Activated CD4-positive, alpha-beta T cell treated with anti-CD3 and anti-CD28 coated beads, Interleukin-2, amount 50 U/mL, for 48 hours (primary cell): ENCODE data around the gene MMP27.

Experiments
- DNase-seq, 2 experiments: peaks; one replicate each; pipeline ENCODE4 v3.0.0-alpha.2; 2020

MMP27 gene

DNA sequence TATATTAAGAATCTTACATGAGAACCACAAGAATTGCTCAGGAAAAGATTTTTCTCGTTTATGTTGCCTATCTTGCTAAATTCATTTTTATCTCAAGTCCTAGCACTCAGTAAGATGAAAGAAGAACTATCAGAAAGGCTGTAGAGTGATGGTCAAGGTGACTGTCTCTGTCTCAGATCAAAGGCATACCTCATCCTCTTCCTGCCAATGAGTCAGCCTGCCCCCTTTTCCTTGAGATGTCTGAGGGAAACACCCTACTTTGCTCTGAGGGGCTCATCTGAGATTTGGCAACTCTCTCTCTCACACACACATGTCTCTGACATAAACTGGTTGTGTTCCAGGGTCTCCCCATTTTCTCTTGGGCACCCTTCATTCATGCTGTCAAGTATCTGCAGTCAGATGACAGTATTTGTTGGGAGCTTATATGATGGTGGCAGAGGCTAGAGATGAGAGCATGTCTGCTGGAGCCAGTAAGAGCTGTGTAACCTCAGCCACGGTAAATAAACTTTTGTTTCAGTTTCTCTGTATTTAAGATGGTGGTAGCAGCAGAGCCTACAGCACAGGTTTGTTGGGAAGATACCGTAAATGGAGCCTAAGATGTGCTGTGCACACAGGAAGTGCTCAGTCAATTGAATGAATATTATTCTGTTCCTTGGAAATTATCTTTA is 1.6 kb downstream of the MMP27 start:
- no peak for DNase-seq

DNA sequence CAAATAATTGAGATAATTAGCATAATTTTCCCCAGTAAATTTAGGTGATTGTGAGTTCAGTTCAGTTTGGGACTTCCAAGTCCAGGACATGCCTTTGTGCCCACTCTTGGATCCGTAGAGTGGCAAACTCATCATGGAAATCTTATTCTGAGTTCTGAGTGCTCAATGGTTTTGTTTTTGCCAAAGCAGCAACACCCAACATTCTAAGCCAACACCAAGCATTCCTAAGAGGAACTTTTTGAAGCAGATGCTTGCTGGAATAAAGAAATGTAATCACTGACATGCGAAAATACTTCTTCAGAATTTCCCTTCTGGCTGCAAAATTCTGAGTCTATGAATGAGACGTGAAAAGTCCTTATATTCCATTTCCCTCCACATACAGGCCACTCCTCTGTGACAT is 10.4 kb downstream of the MMP27 start:
- DNase-seq = no peak

- no peak for DNase-seq
Observed at GRCh38 chr11:102685754-102686153, 19.8 kb downstream of the MMP27 start.

DNA sequence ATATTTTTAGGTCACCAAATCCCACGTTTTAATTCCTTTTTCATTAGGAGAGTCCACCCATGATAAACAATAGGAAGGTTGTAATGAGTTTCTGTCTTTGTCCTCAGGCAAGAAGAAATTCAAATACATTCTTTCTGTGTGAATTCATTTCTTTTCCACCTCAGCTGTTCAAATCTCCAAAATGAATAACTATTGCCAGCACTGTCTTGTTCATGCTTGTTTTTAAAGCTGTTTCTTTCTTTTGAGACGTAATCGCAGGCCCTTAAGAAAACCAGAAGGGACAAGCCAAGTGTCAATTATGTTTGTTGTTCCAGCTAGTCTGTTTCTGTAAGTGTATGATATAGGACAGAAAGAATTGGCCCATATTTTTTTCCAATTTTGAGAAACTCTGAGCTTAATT is 20.2 kb downstream of the MMP27 start:
- DNase-seq = no peak

- no peak for DNase-seq
Observed at GRCh38 chr11:102683277-102683676, 22.3 kb downstream of the MMP27 start.

DNA sequence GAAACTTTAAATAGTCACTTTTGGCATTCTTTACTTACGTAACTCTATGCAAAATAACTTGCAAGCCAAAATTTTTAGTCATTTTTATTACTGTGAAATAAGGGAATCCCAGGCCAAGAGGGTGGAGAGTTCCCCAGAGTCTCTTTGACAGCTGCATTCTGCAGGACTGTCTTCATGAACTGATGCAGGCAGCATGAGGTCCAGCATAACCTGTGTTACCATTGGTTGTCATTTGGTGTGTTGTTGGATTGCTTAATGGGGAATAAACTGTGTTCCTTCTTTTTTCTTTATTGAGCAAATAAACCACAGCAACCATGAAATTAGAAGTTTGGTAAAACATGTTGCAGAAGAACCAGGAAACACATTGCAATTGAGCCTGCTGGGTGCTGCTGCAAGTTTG is 24.6 kb downstream of the MMP27 start:
- DNase-seq = no peak

DNA sequence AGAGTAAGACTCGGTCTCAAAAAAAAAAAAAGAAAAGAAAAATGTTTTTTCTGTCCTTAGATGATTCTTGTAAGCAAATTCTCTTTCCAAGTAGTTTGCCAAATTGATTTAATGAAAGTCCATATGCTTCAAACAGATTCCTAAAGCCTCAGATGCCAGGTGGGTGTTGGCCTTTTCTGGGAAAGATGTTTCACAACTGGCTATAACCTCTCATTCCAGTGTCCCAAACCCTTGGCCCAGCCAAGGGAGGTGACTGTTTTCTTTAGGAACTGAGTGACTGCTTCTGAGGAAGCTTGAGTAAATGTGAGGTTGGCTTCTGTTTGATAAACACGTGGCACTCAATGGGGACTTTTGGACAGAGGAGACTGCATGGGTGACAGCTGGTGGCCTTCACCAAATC is 27.5 kb downstream of the MMP27 start:
- DNase-seq = no peak

DNA sequence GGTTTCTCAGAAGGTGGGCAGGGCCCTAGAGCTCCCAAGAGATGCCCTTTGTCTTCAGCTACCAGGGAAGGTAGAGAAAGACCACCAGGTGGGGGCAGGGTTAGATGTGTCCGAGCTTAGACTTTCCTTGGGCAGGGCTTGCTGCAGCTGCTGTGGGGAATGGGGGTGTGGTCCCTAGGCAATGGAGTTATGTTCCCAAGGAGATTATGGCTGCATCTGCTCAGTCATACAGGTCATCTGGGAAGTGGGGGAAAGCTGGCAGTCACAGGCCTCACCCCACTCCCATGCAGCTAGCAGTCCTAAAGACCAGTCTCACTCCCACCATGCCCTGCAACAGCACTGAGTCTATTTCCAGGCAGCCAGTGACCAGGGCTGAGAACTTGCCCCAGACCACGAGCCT is 29.5 kb downstream of the MMP27 start:
- no peak for DNase-seq

DNA sequence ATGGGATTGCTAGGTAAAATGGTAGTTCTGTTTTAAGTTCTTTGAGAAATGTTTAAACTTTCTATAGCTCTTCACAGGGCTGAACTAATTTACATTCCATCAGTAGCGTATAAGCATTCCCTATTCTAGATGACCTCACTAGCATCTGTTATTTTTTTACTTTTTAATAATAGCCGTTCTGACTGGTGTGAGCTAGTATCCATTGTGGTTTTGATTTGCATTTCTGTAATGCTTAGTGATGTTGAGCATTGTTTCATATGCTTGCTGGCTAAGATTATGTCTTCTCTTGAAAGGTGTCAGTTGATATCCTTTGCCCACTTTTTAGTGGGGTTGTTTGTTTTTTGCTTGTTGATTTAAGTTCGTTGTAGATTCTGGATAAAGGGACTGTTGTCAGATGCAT is 35.9 kb downstream of the MMP27 start:
- DNase-seq = no peak

DNA sequence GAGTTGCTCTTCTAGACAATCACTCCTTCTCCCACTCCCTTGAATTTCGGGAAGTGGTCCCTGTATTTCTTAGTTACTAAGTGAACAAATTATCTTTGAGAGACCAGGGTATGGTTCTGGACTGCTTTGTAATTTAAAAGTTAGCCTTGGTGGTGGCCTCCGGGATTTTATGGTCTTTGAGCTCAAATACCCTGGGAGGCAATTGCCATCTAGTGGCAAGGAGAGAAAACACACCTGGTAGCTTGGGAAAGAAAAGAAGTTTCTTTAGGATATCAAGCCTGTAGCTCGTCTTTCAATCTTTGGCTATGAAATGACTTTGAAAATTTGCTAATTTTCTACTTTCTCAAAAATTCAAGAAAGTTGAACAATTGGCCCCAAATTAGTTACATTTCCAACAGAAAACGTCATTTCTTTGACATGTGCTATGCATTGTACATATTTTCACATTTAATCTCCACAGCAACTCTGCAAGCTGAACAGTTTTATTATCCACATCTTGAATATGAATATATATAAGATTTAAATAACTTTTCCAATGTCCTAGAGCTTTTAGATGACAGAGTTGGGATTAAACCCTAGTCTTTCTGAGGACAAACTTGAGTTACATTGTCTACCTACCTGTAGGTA is 39.1 kb downstream of the MMP27 start:
- peak; percentile 9 to 12 for DNase-seq

DNA sequence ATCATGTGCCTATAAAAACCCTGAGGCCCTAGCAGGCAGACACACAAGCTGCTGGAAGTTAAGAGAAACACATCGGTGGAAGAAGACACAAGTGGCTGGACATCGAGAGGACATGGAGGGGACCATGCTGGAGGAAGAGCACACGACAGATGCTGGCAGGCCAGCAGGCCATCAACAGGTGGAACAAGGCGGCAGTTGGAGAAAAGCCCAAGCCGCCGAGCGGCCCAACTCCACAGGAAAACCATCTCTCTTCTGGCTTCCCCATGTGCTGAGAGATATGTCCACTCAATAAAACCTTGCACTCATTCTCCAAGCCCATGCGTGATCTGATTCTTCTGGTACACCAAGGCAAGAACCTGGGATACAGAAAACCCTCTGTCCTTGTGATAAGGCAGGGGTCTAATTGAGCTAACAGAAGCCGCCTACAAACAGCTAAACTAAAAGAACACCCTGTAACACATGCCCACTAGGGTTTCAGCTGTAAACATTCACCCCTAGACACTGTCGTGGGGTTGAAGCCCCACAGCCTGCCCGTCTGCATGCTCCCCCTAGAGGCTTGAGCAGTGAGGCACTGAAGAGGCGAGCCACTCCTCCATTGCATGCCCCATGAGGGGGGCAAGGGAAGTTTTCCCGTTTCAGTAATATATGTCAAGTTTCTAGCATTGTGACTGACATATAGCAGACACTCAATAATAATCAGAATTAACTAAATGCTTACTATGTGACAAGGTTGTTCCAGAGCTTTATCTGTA is 41.4 kb downstream of the MMP27 start:
- DNase-seq = peak; percentile 10 to 15

DNA sequence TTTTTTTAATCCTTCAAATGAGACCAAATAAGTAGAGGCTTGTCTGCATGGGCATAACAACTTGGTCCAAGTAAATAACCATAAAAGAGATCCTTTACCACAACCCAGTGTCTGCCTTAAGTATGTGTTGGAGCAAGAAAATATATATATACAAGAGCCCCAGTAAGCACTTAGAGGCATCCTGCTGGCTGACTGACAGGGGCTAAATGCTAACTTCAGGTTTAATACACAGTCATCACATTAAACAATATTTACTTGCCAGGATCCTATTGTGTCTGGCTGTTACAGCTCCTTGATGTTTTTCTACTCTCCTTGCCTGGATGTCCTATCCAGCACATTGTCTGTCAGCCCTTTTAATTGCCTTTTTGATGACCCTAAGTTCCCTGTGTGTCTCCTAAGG is 43.0 kb downstream of the MMP27 start:
- DNase-seq = no peak

DNA sequence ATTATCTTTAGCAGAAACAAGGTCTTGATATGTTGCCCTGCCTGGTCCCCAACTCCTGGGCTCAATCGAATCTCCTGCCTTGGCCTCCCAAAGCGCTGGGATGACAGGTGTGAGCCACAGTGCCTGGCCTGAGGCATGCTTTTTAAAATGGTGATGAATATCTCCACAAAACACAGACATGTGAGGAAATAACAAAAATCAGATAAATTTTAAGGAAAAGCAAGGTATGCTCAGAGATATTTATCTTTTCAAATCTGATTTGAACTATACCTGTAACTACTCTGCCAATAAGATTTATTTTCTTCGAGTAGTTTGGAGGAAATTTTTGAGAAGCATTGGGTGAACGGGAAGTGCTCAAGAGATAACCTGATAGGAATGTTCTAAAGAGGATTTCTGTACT is 44.5 kb downstream of the MMP27 start:
- DNase-seq = no peak

DNA sequence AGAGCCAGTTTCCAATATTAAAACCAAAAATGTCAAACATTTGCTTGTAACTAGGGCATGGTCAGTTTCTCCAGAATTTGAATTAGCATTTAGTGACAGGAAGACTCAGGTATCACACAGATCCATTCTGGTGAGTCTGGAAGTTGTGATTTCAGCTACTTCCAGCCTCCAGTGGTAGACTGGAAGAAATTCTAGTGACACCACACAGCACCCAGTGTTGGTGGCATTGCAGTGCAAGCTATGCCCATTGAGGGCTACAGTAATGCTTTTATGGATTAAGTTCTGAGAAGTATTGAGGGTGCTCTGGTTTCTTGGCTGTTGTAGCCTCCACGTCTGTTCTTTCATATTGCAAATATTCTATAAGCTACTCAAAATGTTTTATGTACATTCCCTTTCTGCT is 49.0 kb downstream of the MMP27 start:
- DNase-seq = no peak

DNA sequence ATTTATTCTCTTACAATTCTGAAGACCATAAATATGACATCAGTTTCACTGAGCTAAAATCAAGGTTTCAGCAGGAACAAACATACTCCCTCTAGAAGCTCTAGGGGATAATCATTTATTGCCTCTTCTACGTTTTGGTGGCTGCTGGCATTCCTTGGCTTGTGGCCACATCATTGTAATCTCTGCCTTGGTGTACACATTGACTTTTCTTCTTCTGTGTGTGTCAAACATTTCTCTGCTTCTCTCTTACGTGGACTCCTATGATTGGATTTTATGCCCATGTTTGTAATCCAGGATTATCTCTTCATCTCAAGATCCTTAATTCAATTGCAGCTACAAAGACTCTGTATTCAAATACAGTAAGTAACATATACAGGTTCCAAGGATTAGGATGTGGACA is 50.0 kb downstream of the MMP27 start:
- no peak for DNase-seq

- no peak for DNase-seq
Observed at GRCh38 chr11:102654761-102655160, 50.8 kb downstream of the MMP27 start.

DNA sequence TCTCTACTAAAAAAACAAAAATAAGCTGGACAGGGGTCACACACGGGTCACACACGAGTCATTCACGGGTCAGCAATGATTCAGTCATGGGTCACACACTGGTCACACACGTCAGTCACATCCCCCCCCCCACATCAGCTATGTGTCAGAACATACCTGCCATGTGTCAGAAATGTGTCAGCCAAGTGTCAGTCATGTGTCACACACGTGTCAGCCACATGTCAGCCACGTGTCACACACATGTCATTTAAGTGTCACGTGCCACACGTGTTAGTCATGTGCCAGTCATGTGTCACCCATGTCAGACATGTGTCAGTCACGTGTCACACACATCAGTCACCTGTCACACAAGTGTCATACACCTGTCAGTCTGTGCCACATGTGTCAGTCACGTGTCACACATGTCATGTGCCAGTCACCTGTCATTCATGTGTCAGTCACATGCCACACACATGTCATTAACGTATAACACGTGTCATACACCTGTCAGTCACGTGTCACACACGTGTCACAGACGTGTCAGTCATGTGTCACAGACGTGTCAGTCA is 51.8 kb downstream of the MMP27 start:
- no peak for DNase-seq

DNA sequence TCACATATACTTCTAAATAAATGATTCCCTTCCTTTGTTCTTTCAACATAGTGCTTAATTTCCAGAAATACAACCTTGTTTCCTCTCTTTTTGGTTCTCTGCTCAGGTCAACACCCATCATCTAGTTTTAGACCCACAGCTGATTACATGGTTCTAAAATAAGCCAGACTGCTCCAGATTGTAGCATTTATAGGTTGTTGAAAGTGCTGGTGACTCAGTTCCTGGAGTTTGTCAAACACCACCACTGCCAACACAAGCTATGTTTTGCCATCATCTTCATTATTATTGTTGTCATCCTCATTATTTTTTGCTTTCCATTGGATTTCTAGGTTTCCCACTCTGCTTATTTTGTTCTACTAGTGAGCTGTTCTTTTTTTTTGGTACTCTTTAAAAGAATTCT is 58.1 kb downstream of the MMP27 start:
- DNase-seq = no peak

DNA sequence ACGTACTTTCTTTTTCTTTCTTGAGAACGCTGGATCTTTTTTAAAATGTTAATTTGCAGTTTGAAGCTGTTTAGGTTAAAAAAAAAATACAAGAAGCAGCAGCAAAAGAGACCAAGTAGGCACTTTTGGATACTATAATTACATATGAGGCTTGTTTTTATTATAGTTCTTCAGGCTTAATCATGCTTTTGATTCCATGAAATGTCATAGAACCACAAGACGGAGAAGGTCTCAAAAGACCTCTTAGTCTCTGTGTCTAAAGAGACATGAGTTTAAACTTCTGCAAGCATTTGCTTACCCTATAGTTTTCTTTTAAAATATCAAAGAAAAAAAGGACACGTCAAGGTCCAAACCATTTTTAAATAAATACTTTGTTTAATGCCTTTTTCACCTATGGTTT is 61.6 kb downstream of the MMP27 start:
- DNase-seq = no peak
